Calu3 (cell line): ENCODE results near the gene BRD8. TPM values are rescaled to one million over a fixed set of nuclear protein-coding genes. Genes with fewer than 3 reads are reported as not detected.
A peak's percentile ranks its signal among the peaks of the same experiment; 100 is the strongest.

Experiments
- BruUV-seq: library from RNA; stranded (reverse); fragments of 400-500 nt; replicated peaks from 2 replicates; lab custom pipeline; 2021; lab: Mats Ljungman, UMichigan
- CTCF ChIA-PET: fragments of 300-600 bp; sonication (Branson Sonifier 250); formaldehyde crosslinking; loops from one replicate; lab custom pipeline; 2022; ENCODE audit warnings: antibody characterized with exemption; lab: Charles Lee
- DNase-seq: peaks from one replicate; pipeline ENCODE4 v3.0.0; 2022
- H3K27ac Mint-ChIP-seq: one replicate; pipeline ENCODE4 v1.8.0; 2022; ENCODE audit warnings: mixed read lengths; ENCODE audit not compliant: unreplicated experiment
- H3K27me3 Mint-ChIP-seq: one replicate; pipeline ENCODE4 v1.8.0; 2022; ENCODE audit warnings: mixed read lengths; ENCODE audit not compliant: unreplicated experiment
- H3K36me3 Mint-ChIP-seq: one replicate; pipeline ENCODE4 v1.8.0; 2022; ENCODE audit warnings: mild to moderate bottlenecking, moderate library complexity, mixed read lengths; ENCODE audit not compliant: insufficient read depth, unreplicated experiment
- H3K4me1 Mint-ChIP-seq: one replicate; pipeline ENCODE4 v1.8.0; 2022; ENCODE audit warnings: mild to moderate bottlenecking, low read depth, mixed read lengths; ENCODE audit not compliant: unreplicated experiment
- H3K4me3 Mint-ChIP-seq: one replicate; pipeline ENCODE4 v1.8.0; 2022; ENCODE audit warnings: mild to moderate bottlenecking, low read depth, moderate library complexity, mixed read lengths; ENCODE audit not compliant: unreplicated experiment
- H3K9me3 Mint-ChIP-seq: one replicate; pipeline ENCODE4 v1.8.0; 2022; ENCODE audit warnings: low read depth, mixed read lengths; ENCODE audit not compliant: unreplicated experiment
- intact Hi-C: fragments of 100-400 bp; cut with micrococcal nuclease; formaldehyde crosslinking; loops from one replicate; pipeline ENCODE4 v1.10.0; 2022; ENCODE audit not compliant: unreplicated experiment
- total RNA-seq: library from RNA; stranded (reverse); gene quantifications from 2 replicates; pipeline ENCODE4 v1.2.3, GENCODE V29; 2022
- TF ChIP-seq, protein P1 (sequence below): fragments of 200-600 bp; IDR thresholded peaks from one replicate; pipeline ENCODE4 v1.8.0; 2022; ENCODE audit warnings: antibody characterized with exemption; ENCODE audit not compliant: unreplicated experiment

Gene BRD8
- total RNA-seq, 1 experiment from 2014 or later = 124 TPM

DNA sequence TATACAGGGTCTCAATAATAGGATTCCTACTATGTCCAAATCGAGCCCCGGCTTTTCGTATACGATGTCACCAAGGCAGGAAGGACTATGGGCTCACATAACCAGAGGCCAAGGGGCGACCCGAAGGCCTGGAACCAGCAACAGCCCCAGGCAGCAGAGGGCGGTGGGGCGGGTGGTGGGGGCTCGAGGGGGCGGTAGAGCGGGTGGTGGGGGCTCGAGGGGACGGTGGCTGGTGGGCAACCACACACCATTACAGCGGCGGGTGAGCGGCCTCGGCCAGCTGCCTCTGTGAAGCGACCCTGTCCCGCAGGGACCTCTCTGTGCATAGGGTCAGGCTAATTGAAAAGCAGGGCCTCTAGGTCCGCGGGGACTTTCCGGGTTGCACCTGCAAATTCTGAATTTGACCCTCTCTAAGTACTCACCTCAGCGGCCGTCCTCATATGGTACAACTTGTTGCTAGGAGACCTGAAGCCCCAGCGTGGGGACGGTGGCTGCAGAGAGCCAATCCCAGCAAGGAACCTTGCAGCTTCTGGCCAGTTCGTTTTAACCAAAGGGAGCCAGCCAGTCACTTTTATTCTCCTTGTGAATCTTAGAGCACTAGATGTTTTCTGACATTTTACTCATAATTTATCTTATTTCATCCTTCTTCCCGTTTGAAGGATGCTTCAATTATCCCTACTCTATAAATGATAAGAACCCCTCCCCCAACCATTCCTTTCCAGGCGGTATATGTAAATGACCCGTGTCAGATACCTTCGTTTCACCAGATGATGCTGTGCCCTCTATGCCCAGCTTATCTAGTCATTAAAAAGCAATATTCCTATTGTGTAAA, 39.3 kb downstream of the BRD8 start, which contains the start of gene NME5:
Gene NME5, minus strand, starts transcription at position 480 of the 832 bp plus-strand sequence. CDS start 648 bp downstream, outside the sequence.
- Mint-ChIP-seq H3K4me3 (peak within 1 kb of the TSS; percentile 70), H3K27ac (no peak within 1 kb of the TSS), H3K36me3 (no peaks in the 10 kb centered on the region), H3K9me3 (no peaks in the 10 kb centered on the region), H3K27me3 (no peaks in the 10 kb centered on the region), H3K4me1 (no peaks in the 10 kb centered on the region)
- intact Hi-C loops = loop anchor here (10.0 kb wide), 1 partner anchor 504 kb away; no protein-coding TSS in a partner anchor
- TF ChIP-seq, protein P1, sequence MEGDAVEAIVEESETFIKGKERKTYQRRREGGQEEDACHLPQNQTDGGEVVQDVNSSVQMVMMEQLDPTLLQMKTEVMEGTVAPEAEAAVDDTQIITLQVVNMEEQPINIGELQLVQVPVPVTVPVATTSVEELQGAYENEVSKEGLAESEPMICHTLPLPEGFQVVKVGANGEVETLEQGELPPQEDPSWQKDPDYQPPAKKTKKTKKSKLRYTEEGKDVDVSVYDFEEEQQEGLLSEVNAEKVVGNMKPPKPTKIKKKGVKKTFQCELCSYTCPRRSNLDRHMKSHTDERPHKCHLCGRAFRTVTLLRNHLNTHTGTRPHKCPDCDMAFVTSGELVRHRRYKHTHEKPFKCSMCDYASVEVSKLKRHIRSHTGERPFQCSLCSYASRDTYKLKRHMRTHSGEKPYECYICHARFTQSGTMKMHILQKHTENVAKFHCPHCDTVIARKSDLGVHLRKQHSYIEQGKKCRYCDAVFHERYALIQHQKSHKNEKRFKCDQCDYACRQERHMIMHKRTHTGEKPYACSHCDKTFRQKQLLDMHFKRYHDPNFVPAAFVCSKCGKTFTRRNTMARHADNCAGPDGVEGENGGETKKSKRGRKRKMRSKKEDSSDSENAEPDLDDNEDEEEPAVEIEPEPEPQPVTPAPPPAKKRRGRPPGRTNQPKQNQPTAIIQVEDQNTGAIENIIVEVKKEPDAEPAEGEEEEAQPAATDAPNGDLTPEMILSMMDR = no peak
- CTCF ChIA-PET = no interaction called here
- DNase-seq = peak; percentile 76
- BruUV-seq = no TSS peak

DNA sequence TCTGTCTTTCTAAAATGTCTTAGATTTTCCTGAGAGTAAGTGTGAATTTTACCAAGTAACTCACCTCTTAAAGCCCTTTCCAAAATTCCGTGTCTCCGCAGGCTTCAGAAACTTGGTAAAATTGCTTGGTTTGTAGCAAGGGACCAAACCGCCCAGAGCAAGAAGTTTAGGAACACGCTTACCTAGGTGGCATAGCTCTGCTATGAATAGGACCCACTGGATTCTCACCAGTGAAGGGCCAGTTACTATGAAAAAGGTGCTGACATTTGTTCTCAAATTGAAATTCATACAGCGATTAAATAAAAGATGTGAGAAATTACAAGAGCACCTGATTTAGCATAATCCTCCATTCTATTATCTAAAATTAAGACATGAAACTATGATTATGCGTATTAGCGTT, 45.9 kb downstream of the BRD8 start:
- BruUV-seq = no TSS peak
- H3K9me3 Mint-ChIP-seq = no peaks in the 10 kb centered on the region
- H3K36me3 Mint-ChIP-seq = no peaks in the 10 kb centered on the region
- intact Hi-C loops = loop anchor here (10.0 kb wide), 1 partner anchor 498 kb away; no protein-coding TSS in a partner anchor
- H3K27me3 Mint-ChIP-seq = no peaks in the 10 kb centered on the region
- CTCF ChIA-PET = interaction anchor here (0.7 kb wide), 2 partner anchors 96 to 478 kb away, joined by 3 read pairs; no protein-coding TSS in a partner anchor
- no peak overlapping the region for H3K4me3 Mint-ChIP-seq
- no peaks in the 10 kb centered on the region for H3K4me1 Mint-ChIP-seq
- TF ChIP-seq, protein P1 = no peak
- no peak overlapping the region for H3K27ac Mint-ChIP-seq
- DNase-seq = no peak

DNA sequence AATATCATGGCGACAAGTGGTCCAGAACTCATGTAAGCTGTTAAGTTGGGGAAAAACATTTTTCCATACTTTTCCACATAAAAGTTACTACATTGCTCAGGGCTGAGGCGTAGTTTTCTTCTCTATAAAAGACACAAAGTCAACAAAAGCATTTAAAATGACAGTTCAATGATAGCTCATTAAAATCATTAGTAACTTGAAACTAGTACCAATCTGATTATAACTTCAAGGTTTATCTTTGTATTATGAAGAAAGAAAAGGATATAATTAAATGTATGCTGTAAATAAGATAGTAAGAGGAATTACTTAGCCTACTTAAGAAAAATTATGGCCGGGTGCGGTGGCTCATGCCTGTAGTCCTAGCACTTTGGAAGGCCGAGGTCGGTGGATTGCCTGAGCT, 49.1 kb downstream of the BRD8 start:
- H3K27ac Mint-ChIP-seq = no peak overlapping the region
- no TSS peak for BruUV-seq
- no peaks in the 10 kb centered on the region for H3K27me3 Mint-ChIP-seq
- H3K36me3 Mint-ChIP-seq = no peaks in the 10 kb centered on the region
- CTCF ChIA-PET = interaction anchor here (0.7 kb wide), 2 partner anchors 47 to 61 kb away, joined by 3 to 11 read pairs; no protein-coding TSS in a partner anchor
- H3K4me3 Mint-ChIP-seq = no peak overlapping the region
- intact Hi-C loops = no loop called here
- no peaks in the 10 kb centered on the region for H3K4me1 Mint-ChIP-seq
- H3K9me3 Mint-ChIP-seq = no peaks in the 10 kb centered on the region
- TF ChIP-seq, protein P1 = no peak
- DNase-seq = no peak

DNA sequence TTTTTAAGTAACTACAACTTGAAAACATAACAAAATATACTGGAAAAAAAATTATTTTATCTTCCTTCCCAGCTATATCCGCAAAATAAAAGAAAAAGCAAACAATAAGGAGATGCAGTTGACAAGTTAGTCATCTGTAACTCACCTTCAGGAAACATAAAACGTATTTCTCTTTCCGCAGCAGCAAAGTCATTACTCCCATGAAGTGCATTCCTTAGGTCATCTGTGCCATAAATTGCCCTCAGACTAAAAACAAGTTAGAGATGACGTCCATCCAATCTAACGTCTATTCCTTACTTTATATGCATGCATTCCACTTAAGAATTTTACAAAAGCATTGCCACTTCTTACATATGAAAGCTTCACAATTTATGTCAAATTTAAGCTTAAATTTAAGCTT, 50.1 kb downstream of the BRD8 start:
- CTCF ChIA-PET = interaction anchor here (1.0 kb wide), 1 partner anchor 73 kb away, joined by 4 read pairs; no protein-coding TSS in a partner anchor
- Mint-ChIP-seq H3K4me3 (no peak overlapping the region), H3K36me3 (no peaks in the 10 kb centered on the region), H3K9me3 (no peaks in the 10 kb centered on the region), H3K27ac (no peak overlapping the region), H3K27me3 (no peaks in the 10 kb centered on the region), H3K4me1 (no peaks in the 10 kb centered on the region)
- no TSS peak for BruUV-seq
- intact Hi-C loops = no loop called here
- DNase-seq = no peak
- TF ChIP-seq, protein P1 = no peak
